Astrocyte (in vitro differentiated cells and primary cell): ENCODE results near the gene POLR2J. TPM values are rescaled to one million over a fixed set of nuclear protein-coding genes. Genes with fewer than 3 reads are reported as not detected.

Source experiments
- DNase-seq: peaks from one replicate; pipeline ENCODE4 v3.0.0-alpha.2; 2010; ENCODE audit warnings: low read depth
- FAIRE-seq: peaks from 2 replicates; lab custom pipeline; 2011; peaks lifted over from hg19 to GRCh38; lab: Jason Lieb, UNC
- H2AFZ ChIP-seq: 2 replicates; pipeline ENCODE4 v1.6.0; 2012; ENCODE audit warnings: low read depth, low read length, inconsistent platforms
- H3K27ac ChIP-seq: 2 replicates; pipeline ENCODE4 v1.5.1; 2011; ENCODE audit warnings: low read depth, low read length, inconsistent platforms
- H3K27me3 ChIP-seq: 2 replicates; pipeline ENCODE4 v1.6.0; 2011; ENCODE audit warnings: low read length, inconsistent platforms; ENCODE audit not compliant: insufficient read depth
- H3K36me3 ChIP-seq: 2 replicates; pipeline ENCODE4 v1.5.1; 2011; ENCODE audit warnings: low read length, inconsistent platforms; ENCODE audit not compliant: insufficient read depth
- H3K4me1 ChIP-seq: 2 replicates; pipeline ENCODE4 v1.5.1; 2011; ENCODE audit warnings: low read length, inconsistent platforms; ENCODE audit not compliant: insufficient read depth
- H3K4me2 ChIP-seq: 2 replicates; pipeline ENCODE4 v1.6.0; 2012; ENCODE audit warnings: low read length, inconsistent platforms
- H3K4me3 ChIP-seq: 2 replicates; pipeline ENCODE4 v1.5.1; 2011; ENCODE audit warnings: low read depth, mild to moderate bottlenecking, low read length, inconsistent platforms; ENCODE audit not compliant: insufficient read depth
- H3K79me2 ChIP-seq: 2 replicates; pipeline ENCODE4 v1.6.0; 2012; ENCODE audit warnings: mild to moderate bottlenecking, low read length, inconsistent platforms; ENCODE audit not compliant: insufficient read depth
- H3K9ac ChIP-seq: 2 replicates; pipeline ENCODE4 v1.6.0; 2012; ENCODE audit warnings: mild to moderate bottlenecking, low read length, inconsistent platforms
- H3K9me3 ChIP-seq: 2 replicates; pipeline ENCODE4 v1.5.1; 2012; ENCODE audit warnings: low read depth, mild to moderate bottlenecking, low read length, inconsistent platforms; ENCODE audit not compliant: insufficient read depth
- H4K20me1 ChIP-seq: 2 replicates; pipeline ENCODE4 v1.6.0; 2012; ENCODE audit warnings: low read length, inconsistent platforms; ENCODE audit not compliant: insufficient read depth
- H3K27ac Mint-ChIP-seq: one replicate; pipeline ENCODE4 v1.8.0; 2021; ENCODE audit warnings: mild to moderate bottlenecking, mixed read lengths; ENCODE audit not compliant: unreplicated experiment
- H3K27me3 Mint-ChIP-seq: one replicate; pipeline ENCODE4 v1.8.0; 2021; ENCODE audit warnings: low read depth, mixed read lengths; ENCODE audit not compliant: unreplicated experiment
- H3K36me3 Mint-ChIP-seq: one replicate; pipeline ENCODE4 v1.8.0; 2021; ENCODE audit warnings: low read depth, mixed read lengths; ENCODE audit not compliant: unreplicated experiment
- H3K4me1 Mint-ChIP-seq: one replicate; pipeline ENCODE4 v1.8.0; 2021; ENCODE audit warnings: low read depth, mixed read lengths; ENCODE audit not compliant: unreplicated experiment
- H3K4me3 Mint-ChIP-seq: one replicate; pipeline ENCODE4 v1.8.0; 2021; ENCODE audit warnings: mild to moderate bottlenecking, moderate library complexity, mixed read lengths; ENCODE audit not compliant: unreplicated experiment
- H3K9me3 Mint-ChIP-seq: one replicate; pipeline ENCODE4 v1.8.0; 2021; ENCODE audit warnings: mild to moderate bottlenecking, mixed read lengths; ENCODE audit not compliant: unreplicated experiment
- EZH2 ChIP-seq: IDR thresholded peaks from 2 replicates; pipeline ENCODE4 v1.6.1; 2012; ENCODE audit warnings: mild to moderate bottlenecking, low read length, inconsistent platforms; ENCODE audit not compliant: insufficient read depth
- total RNA-seq: library from RNA; stranded (reverse); gene quantifications from 2 replicates; pipeline ENCODE4 v1.2.1, GENCODE V29; 2021
- TF ChIP-seq, protein P1 (sequence below): IDR thresholded peaks from 2 replicates; pipeline ENCODE4 v1.5.1; 2011; ENCODE audit warnings: low read depth, mild to moderate bottlenecking, inconsistent platforms, low read length, moderate library complexity; ENCODE audit not compliant: insufficient read depth

Gene POLR2J
- total RNA-seq, 1 donor from 2014 or later, result 41.4 TPM

DNA sequence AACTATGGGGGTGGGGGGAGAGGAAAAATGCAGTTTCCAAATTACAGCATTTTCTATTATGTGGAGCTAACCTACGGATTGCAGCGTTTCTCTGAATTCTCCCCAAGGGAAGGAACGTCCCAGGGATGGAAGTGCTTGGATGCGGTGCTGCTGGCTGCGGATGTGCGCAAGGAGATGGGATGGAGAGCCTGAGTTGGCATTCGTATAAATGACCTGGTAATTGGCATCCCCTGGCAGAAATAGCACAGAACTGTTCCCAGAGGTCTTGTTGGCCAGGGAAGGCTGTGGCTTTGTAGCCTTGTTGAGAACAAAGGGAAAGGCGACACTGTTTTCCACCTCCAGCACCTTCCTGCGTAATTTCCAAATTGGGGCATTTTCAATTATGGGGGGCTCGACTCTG is 42.6 kb downstream of the POLR2J start:
- Mint-ChIP-seq H3K36me3 (peaks cover 11% of the 10 kb centered on the region), H3K27ac (no peak overlapping the region), H3K27me3 (no peaks in the 10 kb centered on the region), H3K9me3 (no peaks in the 10 kb centered on the region), H3K4me3 (peak overlapping the region; percentile 6), H3K4me1 (peaks cover 16% of the 10 kb centered on the region)
- no peak overlapping the region for H3K4me3 ChIP-seq
- no peaks in the 10 kb centered on the region for H3K9me3 ChIP-seq
- TF ChIP-seq, protein P1, sequence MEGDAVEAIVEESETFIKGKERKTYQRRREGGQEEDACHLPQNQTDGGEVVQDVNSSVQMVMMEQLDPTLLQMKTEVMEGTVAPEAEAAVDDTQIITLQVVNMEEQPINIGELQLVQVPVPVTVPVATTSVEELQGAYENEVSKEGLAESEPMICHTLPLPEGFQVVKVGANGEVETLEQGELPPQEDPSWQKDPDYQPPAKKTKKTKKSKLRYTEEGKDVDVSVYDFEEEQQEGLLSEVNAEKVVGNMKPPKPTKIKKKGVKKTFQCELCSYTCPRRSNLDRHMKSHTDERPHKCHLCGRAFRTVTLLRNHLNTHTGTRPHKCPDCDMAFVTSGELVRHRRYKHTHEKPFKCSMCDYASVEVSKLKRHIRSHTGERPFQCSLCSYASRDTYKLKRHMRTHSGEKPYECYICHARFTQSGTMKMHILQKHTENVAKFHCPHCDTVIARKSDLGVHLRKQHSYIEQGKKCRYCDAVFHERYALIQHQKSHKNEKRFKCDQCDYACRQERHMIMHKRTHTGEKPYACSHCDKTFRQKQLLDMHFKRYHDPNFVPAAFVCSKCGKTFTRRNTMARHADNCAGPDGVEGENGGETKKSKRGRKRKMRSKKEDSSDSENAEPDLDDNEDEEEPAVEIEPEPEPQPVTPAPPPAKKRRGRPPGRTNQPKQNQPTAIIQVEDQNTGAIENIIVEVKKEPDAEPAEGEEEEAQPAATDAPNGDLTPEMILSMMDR, result no peak
- TF ChIP-seq EZH2, result no peak
- no peaks in the 10 kb centered on the region for H3K36me3 ChIP-seq
- no peaks in the 10 kb centered on the region for H3K27me3 ChIP-seq
- peaks cover 4% of the 10 kb centered on the region for H4K20me1 ChIP-seq
- FAIRE-seq (no peak), DNase-seq (no peak)
- H3K9ac ChIP-seq, result no peak overlapping the region
- no peak overlapping the region for H3K4me2 ChIP-seq
- peaks cover 22% of the 10 kb centered on the region for H3K79me2 ChIP-seq
- no peak overlapping the region for H2AFZ ChIP-seq
- peaks cover 20% of the 10 kb centered on the region for H3K4me1 ChIP-seq
- no peak overlapping the region for H3K27ac ChIP-seq

DNA sequence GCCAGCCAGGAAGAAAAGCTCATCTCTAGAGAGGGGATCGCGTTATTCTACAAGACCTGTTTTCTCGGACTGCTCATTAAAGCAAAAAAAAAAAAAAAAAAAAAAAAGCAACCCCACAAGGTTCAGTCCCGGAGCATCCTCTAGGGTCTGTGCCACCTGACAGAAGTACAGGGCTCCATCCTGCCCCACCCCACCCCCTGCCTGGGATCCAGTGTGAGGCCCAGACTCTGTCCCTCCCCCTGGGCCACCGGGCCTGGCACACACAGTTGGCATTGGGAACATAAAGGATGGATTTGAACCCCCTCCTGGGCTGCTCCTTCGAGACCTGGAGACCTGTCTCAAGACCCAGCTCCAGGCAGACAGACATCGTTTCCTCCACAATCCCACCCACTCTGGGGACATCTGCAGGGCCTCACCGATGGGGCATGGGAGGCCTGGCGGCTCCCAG is 44.7 kb downstream of the POLR2J start:
- DNase-seq (no peak), FAIRE-seq (no peak)
- peaks cover 8% of the 10 kb centered on the region for H3K4me1 ChIP-seq
- H3K27ac ChIP-seq, result no peak overlapping the region
- peak overlapping the region; percentile 66 for H2AFZ ChIP-seq
- H3K79me2 ChIP-seq, result peaks cover 22% of the 10 kb centered on the region
- H3K36me3 ChIP-seq, result no peaks in the 10 kb centered on the region
- H3K9ac ChIP-seq, result peak overlapping the region; percentile 88
- H3K4me3 ChIP-seq, result peak overlapping the region; percentile 75
- Mint-ChIP-seq H3K27ac (peak overlapping the region; percentile 84), H3K9me3 (no peaks in the 10 kb centered on the region), H3K36me3 (peaks cover 11% of the 10 kb centered on the region), H3K4me3 (peak overlapping the region; percentile 89), H3K27me3 (no peaks in the 10 kb centered on the region), H3K4me1 (peaks cover 12% of the 10 kb centered on the region)
- peak overlapping the region; percentile 96 for H3K4me2 ChIP-seq
- TF ChIP-seq, protein P1, result no peak
- no peak for TF ChIP-seq EZH2
- H4K20me1 ChIP-seq, result no peaks in the 10 kb centered on the region
- no peaks in the 10 kb centered on the region for H3K27me3 ChIP-seq
- H3K9me3 ChIP-seq, result no peaks in the 10 kb centered on the region

DNA sequence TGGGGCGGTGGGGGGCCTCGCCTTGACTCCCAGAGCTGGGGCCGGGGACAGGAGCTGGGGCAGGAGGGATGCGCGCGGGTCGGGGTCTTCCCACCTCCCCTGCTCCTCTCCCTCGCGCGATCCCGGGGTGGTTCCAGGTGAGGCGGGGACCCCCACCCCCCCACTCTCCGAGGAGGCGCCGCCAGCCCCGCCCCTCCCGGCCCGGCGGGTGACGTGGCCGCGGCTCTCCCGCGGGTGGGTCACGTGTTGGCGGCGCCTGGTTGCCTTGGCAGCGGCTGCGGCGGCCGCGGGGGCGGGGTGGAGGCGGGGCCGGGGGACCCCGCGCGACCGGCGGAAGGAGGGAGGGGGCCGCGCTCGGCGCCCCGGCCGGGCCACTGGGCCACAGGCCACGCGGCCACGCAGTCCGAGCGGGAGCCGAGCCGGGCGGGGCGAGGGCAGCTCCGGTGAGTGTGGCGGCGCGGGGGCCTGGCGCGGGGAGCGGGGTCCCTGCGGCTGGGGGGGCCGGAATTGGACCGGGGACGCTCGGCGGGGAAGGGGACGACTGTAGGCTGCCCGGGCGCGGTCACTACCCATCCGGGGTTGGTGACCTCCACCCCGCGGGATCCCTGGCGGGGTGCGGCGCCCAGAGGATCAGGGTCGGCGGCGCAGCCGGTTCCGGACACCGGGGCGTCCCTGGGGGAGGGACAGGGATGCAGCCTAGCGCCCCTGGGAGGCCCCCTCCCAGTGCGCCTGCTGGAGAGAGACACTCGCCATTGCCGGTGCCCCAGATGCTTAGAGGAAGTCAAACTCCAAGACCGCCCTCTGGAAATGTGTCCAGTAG is 45.3 kb downstream of the POLR2J start, which contains the start of gene ORAI2:
TSS of gene ORAI2 (plus strand) at position 357 of the 820 bp plus-strand sequence. CDS start 5,382 bp downstream, outside the sequence.
- Mint-ChIP-seq H3K9me3 (no peaks in the 10 kb centered on the region), H3K27ac (peak within 1 kb of the TSS; percentile 85), H3K36me3 (peaks cover 11% of the 10 kb centered on the region), H3K27me3 (no peaks in the 10 kb centered on the region), H3K4me3 (peak within 1 kb of the TSS; percentile 89), H3K4me1 (peaks cover 12% of the 10 kb centered on the region)
- H3K27me3 ChIP-seq, result no peaks in the 10 kb centered on the region
- no peaks in the 10 kb centered on the region for H3K9me3 ChIP-seq
- peak; percentile 27 for DNase-seq
- peaks cover 8% of the 10 kb centered on the region for H3K4me1 ChIP-seq
- peak within 1 kb of the TSS; percentile 96 for H3K4me2 ChIP-seq
- H3K27ac ChIP-seq, result no peak within 1 kb of the TSS
- H4K20me1 ChIP-seq, result no peaks in the 10 kb centered on the region
- no peak for FAIRE-seq
- H3K9ac ChIP-seq, result peak within 1 kb of the TSS; percentile 88
- peak within 1 kb of the TSS; percentile 66 for H2AFZ ChIP-seq
- H3K36me3 ChIP-seq, result no peaks in the 10 kb centered on the region
- TF ChIP-seq EZH2, result no peak
- TF ChIP-seq, protein P1, result no peak
- peaks cover 22% of the 10 kb centered on the region for H3K79me2 ChIP-seq
- H3K4me3 ChIP-seq, result peak within 1 kb of the TSS; percentile 75
